Mesenchymal stem cell (in vitro differentiated cells and primary cell): ENCODE data around the gene ATXN7L1.

ENCODE experiments used
- DNase-seq: peaks from one replicate; pipeline ENCODE4 v3.0.0-alpha.2; 2013
- H2AFZ ChIP-seq: one replicate; pipeline ENCODE4 v1.6.1; 2013; ENCODE audit warnings: low read depth, mild to moderate bottlenecking, control low read depth, inconsistent platforms, low read length, moderate library complexity
- H2AK5ac ChIP-seq: 2 replicates; pipeline ENCODE4 v1.6.1; 2013; ENCODE audit warnings: low read length, moderate library complexity, mild to moderate bottlenecking, inconsistent platforms; ENCODE audit not compliant: severe bottlenecking
- H2BK120ac ChIP-seq: one replicate; pipeline ENCODE4 v1.6.1; 2013; ENCODE audit warnings: low read depth, mild to moderate bottlenecking, inconsistent platforms, low read length, moderate library complexity
- H2BK12ac ChIP-seq, 2 experiments: one replicate each; pipeline ENCODE4 v1.6.1; 2013; ENCODE audit warnings: inconsistent platforms in 2 of 2, low read length in 2 of 2, mild to moderate bottlenecking in 2 of 2, moderate library complexity in 2 of 2, control low read depth in 1 of 2
- H2BK15ac ChIP-seq: one replicate; pipeline ENCODE4 v1.6.1; 2013; ENCODE audit warnings: mild to moderate bottlenecking, low read depth, inconsistent platforms; ENCODE audit not compliant: poor library complexity, severe bottlenecking
- H2BK5ac ChIP-seq: 2 replicates; pipeline ENCODE4 v1.6.1; 2013; ENCODE audit warnings: low read depth, mild to moderate bottlenecking, low read length, control low read depth, inconsistent platforms; ENCODE audit not compliant: poor library complexity, severe bottlenecking
- H3K14ac ChIP-seq, 2 experiments: one replicate each; pipeline ENCODE4 v1.6.1; 2013; ENCODE audit warnings: inconsistent platforms in 2 of 2, low read length in 2 of 2, control low read depth in 1 of 2, mild to moderate bottlenecking in 1 of 2, moderate library complexity in 1 of 2
- H3K18ac ChIP-seq, 2 experiments: one replicate each; pipeline ENCODE4 v1.6.1; 2013; ENCODE audit warnings: inconsistent platforms in 2 of 2, low read length in 2 of 2, control low read depth in 1 of 2, low read depth in 1 of 2, mild to moderate bottlenecking in 1 of 2
- H3K23ac ChIP-seq, 2 experiments: one replicate each; pipeline ENCODE4 v1.6.1; 2013; ENCODE audit warnings: inconsistent platforms in 2 of 2, low read length in 2 of 2, mild to moderate bottlenecking in 2 of 2, moderate library complexity in 2 of 2, control low read depth in 1 of 2
- H3K27ac ChIP-seq: 2 replicates; pipeline ENCODE4 v1.5.1; 2013; ENCODE audit warnings: mild to moderate bottlenecking, moderate library complexity, low read length, control low read depth, inconsistent platforms; ENCODE audit not compliant: poor library complexity, severe bottlenecking
- H3K27me3 ChIP-seq, 2 experiments: 2 replicates each; pipeline versions ENCODE4 v1.6.1 to v1.7.0; 2013; ENCODE audit warnings: low read length in 2 of 2, mild to moderate bottlenecking in 2 of 2, moderate library complexity in 2 of 2, control low read depth in 1 of 2, inconsistent platforms in 1 of 2; ENCODE audit not compliant: control insufficient read depth in 1 of 2, insufficient read depth in 1 of 2
- H3K36me3 ChIP-seq, 2 experiments: 2 replicates each; pipeline versions ENCODE4 v1.6.1 to v1.7.0; 2013; ENCODE audit warnings: low read length in 2 of 2, control low read depth in 1 of 2, inconsistent platforms in 1 of 2, low read depth in 1 of 2, mild to moderate bottlenecking in 1 of 2; ENCODE audit not compliant: insufficient read depth in 2 of 2, control insufficient read depth in 1 of 2
- H3K4ac ChIP-seq, 2 experiments: one replicate each; pipeline ENCODE4 v1.6.1; 2013; ENCODE audit warnings: inconsistent platforms in 2 of 2, low read length in 2 of 2, mild to moderate bottlenecking in 2 of 2, moderate library complexity in 2 of 2, control low read depth in 1 of 2, low read depth in 1 of 2
- H3K4me1 ChIP-seq: 2 replicates; pipeline ENCODE4 v1.6.1; 2013; ENCODE audit warnings: low read depth, low read length, control low read depth; ENCODE audit not compliant: control insufficient read depth, insufficient read depth
- H3K4me2 ChIP-seq: 2 replicates; pipeline ENCODE4 v1.6.1; 2013; ENCODE audit warnings: low read length, mild to moderate bottlenecking, inconsistent platforms; ENCODE audit not compliant: poor library complexity, severe bottlenecking
- H3K4me3 ChIP-seq, 2 experiments: 2 replicates each; pipeline versions ENCODE4 v1.5.1 to v1.7.0; 2013; ENCODE audit warnings: low read length in 2 of 2, mild to moderate bottlenecking in 2 of 2, control low read depth in 1 of 2, low read depth in 1 of 2; ENCODE audit not compliant: insufficient read depth in 1 of 2
- H3K79me1 ChIP-seq: replicated peaks from 2 replicates; pipeline ENCODE4 v1.6.1; 2013; ENCODE audit warnings: mild to moderate bottlenecking, control low read depth, low read length, inconsistent platforms; ENCODE audit not compliant: poor library complexity, severe bottlenecking
- H3K9ac ChIP-seq: 2 replicates; pipeline ENCODE4 v1.7.0; 2013; ENCODE audit warnings: mild to moderate bottlenecking, low read length, moderate library complexity
- H3K9me3 ChIP-seq: 2 replicates; pipeline ENCODE4 v1.7.0; 2013; ENCODE audit warnings: mild to moderate bottlenecking, low read length; ENCODE audit not compliant: control insufficient read depth
- H4K8ac ChIP-seq: one replicate; pipeline ENCODE4 v1.6.1; 2013; ENCODE audit warnings: inconsistent platforms, mild to moderate bottlenecking, low read length, moderate library complexity
- H4K91ac ChIP-seq: one replicate; pipeline ENCODE4 v1.6.1; 2013; ENCODE audit warnings: mild to moderate bottlenecking, low read length, inconsistent platforms
- WGBS: methylation state at CpG from one replicate; pipeline ENCODE4 v1.1.7; 2013; ENCODE audit warnings: mixed read lengths; 5-methylcytosine and 5-hydroxymethylcytosine counted together

Gene ATXN7L1

GRCh38 chr7:105905910-105906568 is 29.6 kb upstream of the ATXN7L1 start:
- H4K8ac ChIP-seq: no peak overlapping the region
- DNase-seq: no peak
- H2AK5ac ChIP-seq: no peak overlapping the region

DNA sequence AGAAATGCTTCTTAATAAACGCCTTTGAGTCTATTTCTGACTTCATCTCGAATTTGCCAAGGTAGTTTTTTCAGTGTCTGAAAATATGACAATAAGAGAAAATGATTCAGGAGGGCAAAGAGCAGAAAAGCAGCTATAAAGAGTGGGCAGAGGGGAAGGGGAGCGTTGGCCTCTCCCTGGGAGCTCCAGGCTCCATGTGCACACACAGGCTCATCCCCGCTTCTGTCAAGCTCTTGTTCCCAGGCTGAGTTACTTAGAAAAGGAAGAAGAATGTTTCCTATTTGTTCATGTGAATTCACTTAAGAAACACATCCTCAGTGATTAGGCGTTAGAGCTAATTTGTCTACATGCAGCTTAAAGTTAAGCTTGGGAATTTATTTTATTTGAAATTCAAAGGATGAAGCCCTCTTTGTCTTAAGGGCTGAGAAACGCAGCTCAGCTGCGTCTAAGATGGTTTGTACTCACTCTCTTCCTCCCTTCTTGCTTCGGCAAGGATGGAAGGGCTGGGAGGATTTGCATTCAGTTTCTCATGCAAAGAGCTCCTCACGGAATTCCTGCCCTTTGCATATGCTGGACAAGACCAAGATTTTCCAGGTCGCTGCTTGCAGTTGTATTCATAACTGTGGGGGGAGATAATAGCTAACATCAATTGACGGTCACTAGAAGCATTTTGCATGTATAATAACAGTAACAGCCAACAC is 29.0 kb upstream of the ATXN7L1 start:
- no peak overlapping the region for H2AFZ ChIP-seq
- no peak overlapping the region for H2BK5ac ChIP-seq
- H2BK15ac ChIP-seq: no peak overlapping the region
- H3K27me3 ChIP-seq: no peaks in the 10 kb centered on the region
- DNase-seq: no peak
- no peak overlapping the region for H2BK12ac ChIP-seq
- no peak overlapping the region for H4K91ac ChIP-seq
- WGBS: 88% methylated on average over 10 of the region's 11 CpGs
- no peak overlapping the region for H3K9ac ChIP-seq
- no peak overlapping the region for H3K4me2 ChIP-seq
- H3K4me3 ChIP-seq: no peak overlapping the region
- no peaks in the 10 kb centered on the region for H3K9me3 ChIP-seq
- no peak overlapping the region for H3K4ac ChIP-seq
- no peak overlapping the region for H2AK5ac ChIP-seq
- no peak overlapping the region for H3K18ac ChIP-seq
- no peaks in the 10 kb centered on the region for H3K36me3 ChIP-seq
- H2BK120ac ChIP-seq: no peak overlapping the region
- no peak overlapping the region for H3K23ac ChIP-seq
- no peak overlapping the region for H4K8ac ChIP-seq
- H3K4me1 ChIP-seq: peaks cover 2% of the 10 kb centered on the region
- peaks cover 2% of the 10 kb centered on the region for H3K79me1 ChIP-seq
- no peak overlapping the region for H3K27ac ChIP-seq
- H3K14ac ChIP-seq: no peak overlapping the region

More at GRCh38 chr7:105905910-105906568, 29.6 kb upstream of the ATXN7L1 start:
- no peak overlapping the region for H4K91ac ChIP-seq
- H3K9ac ChIP-seq: no peak overlapping the region
- peaks cover 2% of the 10 kb centered on the region for H3K79me1 ChIP-seq
- H3K27me3 ChIP-seq: no peaks in the 10 kb centered on the region
- no peak overlapping the region for H3K14ac ChIP-seq
- no peak overlapping the region for H2BK5ac ChIP-seq
- no peak overlapping the region for H3K4ac ChIP-seq
- no peak overlapping the region for H3K4me2 ChIP-seq
- H3K27ac ChIP-seq: no peak overlapping the region
- H3K9me3 ChIP-seq: peaks cover 5% of the 10 kb centered on the region
- 84% methylated on average over 6 of the region's 8 CpGs for WGBS
- H3K23ac ChIP-seq: no peak overlapping the region
- peaks cover 2% of the 10 kb centered on the region for H3K4me1 ChIP-seq
- no peak overlapping the region for H3K4me3 ChIP-seq
- H3K36me3 ChIP-seq: peaks cover 0 to 5% of the 10 kb centered on the region in 2 experiments
- no peak overlapping the region for H2AFZ ChIP-seq
- H3K18ac ChIP-seq: no peak overlapping the region
- H2BK12ac ChIP-seq: no peak overlapping the region
- H2BK15ac ChIP-seq: no peak overlapping the region
- H2BK120ac ChIP-seq: no peak overlapping the region

DNA sequence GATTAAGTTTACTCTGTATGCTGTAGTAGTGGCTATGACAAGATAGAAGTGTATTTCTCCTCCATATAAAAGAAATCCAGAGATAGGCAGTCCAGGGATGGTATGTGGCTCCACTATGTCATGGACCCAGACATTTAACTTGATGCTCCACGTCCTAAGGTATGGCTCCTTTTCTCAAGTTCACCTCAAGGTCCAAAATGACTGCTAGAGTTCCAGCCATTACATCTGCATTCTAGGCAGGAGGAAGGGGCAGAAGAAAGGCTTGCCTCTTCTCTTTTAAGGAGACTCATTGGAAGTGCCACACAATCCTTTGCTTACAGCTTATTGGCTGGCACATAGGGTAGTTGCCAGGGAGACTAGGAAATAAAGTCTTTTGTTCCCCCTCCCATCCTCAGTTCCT is 27.7 kb upstream of the ATXN7L1 start:
- H3K36me3 ChIP-seq: peaks cover 0 to 3% of the 10 kb centered on the region in 2 experiments
- H2BK5ac ChIP-seq: no peak overlapping the region
- no peak overlapping the region for H3K14ac ChIP-seq
- 90% methylated on average over 1 of the region's 1 CpG for WGBS
- H3K4me3 ChIP-seq: no peak overlapping the region
- H3K79me1 ChIP-seq: peaks cover 2% of the 10 kb centered on the region
- no peak overlapping the region for H2AFZ ChIP-seq
- H3K23ac ChIP-seq: no peak overlapping the region
- H3K27me3 ChIP-seq: no peaks in the 10 kb centered on the region
- H2BK15ac ChIP-seq: no peak overlapping the region
- H3K27ac ChIP-seq: no peak overlapping the region
- no peak overlapping the region for H4K91ac ChIP-seq
- H3K4me1 ChIP-seq: peaks cover 2% of the 10 kb centered on the region
- H3K18ac ChIP-seq: no peak overlapping the region
- no peak overlapping the region for H2BK12ac ChIP-seq
- no peak overlapping the region for H3K4me2 ChIP-seq
- no peak overlapping the region for H2BK120ac ChIP-seq
- no peak for DNase-seq
- no peak overlapping the region for H4K8ac ChIP-seq
- no peak overlapping the region for H3K4ac ChIP-seq
- no peak overlapping the region for H2AK5ac ChIP-seq
- no peak overlapping the region for H3K9ac ChIP-seq
- no peaks in the 10 kb centered on the region for H3K9me3 ChIP-seq

- H3K14ac ChIP-seq: no peak overlapping the region
- no peak overlapping the region for H3K4ac ChIP-seq
- no peak overlapping the region for H2BK120ac ChIP-seq
- H2BK5ac ChIP-seq: no peak overlapping the region
- H3K4me2 ChIP-seq: no peak overlapping the region
- H3K18ac ChIP-seq: no peak overlapping the region
- H2AFZ ChIP-seq: no peak overlapping the region
- H2BK15ac ChIP-seq: no peak overlapping the region
- H3K9me3 ChIP-seq: no peaks in the 10 kb centered on the region
- no peak overlapping the region for H4K91ac ChIP-seq
- no peaks in the 10 kb centered on the region for H3K27me3 ChIP-seq
- H3K79me1 ChIP-seq: peaks cover 2% of the 10 kb centered on the region
- peaks cover 0 to 4% of the 10 kb centered on the region in 2 experiments for H3K36me3 ChIP-seq
- H3K9ac ChIP-seq: no peak overlapping the region
- WGBS: 100% methylated on average over 4 of the region's 6 CpGs
- no peak overlapping the region for H3K27ac ChIP-seq
- H3K23ac ChIP-seq: no peak overlapping the region
- DNase-seq: no peak
- no peak overlapping the region for H2AK5ac ChIP-seq
- H2BK12ac ChIP-seq: no peak overlapping the region
- H3K4me1 ChIP-seq: peaks cover 2% of the 10 kb centered on the region
- H4K8ac ChIP-seq: no peak overlapping the region
- H3K4me3 ChIP-seq: no peak overlapping the region
These were observed 26.0 kb upstream of the ATXN7L1 start for GRCh38 chr7:105902325-105902911.
